HG02623 (cell line): Measurements from ENCODE around the gene OSBPL8.
"Not testable (repeated sequence)": the region's sequence is repeated elsewhere in the genome, so short reads cannot be mapped to it uniquely, and the experiment has no call there.

Experiments used
- ATAC-seq: cut with Tn5 transposase; IDR thresholded peaks from one replicate; pipeline ENCODE4 v1.9.1; 2021; ENCODE audit warnings: moderate library complexity; ENCODE audit not compliant: unreplicated experiment

The OSBPL8 gene

DNA sequence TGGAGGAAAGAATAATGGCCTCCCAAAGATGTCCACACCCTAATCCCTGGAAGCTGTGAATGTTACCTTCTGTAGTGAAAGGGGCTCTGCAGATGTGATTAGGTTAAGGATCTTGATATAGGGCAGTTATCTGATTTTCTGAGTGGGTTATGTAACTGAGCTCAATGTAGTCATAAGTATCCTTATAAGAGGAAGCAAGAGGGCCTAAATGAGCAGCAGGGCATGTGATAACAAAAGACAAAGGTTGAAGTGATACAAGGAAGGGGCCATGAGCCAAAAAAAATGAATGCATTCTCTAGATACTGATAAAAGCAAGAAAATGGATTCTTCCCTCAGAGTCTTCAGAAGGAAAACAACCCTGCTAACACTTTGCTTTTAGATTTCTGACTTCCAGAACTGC is 78.8 kb downstream of the OSBPL8 start:
- no peak for ATAC-seq

DNA sequence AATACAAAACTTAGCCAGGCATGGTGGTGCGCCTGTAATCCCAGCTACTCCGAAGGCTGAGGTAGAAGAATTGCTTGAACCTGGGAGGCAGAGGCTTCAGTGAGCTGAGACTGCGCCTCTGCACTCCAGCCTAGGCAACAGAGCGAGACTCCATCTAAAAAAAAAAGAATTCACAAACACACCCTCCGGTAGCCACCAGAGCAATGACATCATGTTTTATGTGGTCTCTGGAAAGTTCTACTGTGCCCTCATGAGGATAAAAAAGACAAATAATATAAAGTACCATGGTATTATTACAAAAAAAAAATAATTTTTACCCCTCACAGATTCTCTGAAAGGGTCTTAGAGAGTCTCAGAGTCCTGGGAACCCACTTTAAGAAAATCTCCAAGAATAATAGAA is 81.5 kb downstream of the OSBPL8 start:
- no peak for ATAC-seq

DNA sequence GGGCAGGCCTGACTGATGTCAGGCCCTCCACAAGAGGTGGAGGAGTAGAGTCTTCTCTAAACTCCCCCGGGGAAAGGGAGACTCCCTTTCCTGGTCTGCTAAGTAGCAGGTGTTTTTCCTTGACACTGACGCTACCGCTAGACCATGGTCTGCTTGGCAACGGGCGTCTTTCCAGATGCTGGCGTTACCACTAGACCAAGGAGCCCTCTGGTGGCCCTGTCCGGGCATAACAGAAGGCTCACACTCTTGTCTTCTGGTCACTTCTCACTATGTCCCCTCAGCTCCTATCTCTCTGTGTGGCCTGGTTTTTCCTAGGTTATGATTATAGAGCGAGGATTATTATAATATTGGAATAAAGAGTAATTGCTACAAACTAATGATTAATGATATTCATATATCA is 86.7 kb downstream of the OSBPL8 start:
- ATAC-seq = not testable (repeated sequence)

DNA sequence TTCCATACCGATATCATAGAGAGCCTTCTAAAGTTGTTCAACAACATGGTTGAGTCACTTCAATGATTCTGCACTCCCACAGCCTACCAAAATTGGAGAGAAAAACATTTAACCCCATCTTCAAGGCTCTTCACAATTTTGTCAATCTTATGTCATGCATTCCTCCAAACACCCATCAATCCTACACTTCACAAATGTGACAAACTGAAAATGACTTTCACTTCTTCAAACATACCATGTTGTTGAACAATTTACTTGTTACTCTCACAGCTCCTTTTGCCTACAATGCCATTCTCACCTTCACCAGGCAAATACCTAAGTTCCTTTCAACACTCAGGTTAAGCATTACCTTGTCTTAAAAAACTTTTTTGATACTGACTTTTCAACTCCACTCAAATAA is 88.0 kb downstream of the OSBPL8 start:
- no peak for ATAC-seq

DNA sequence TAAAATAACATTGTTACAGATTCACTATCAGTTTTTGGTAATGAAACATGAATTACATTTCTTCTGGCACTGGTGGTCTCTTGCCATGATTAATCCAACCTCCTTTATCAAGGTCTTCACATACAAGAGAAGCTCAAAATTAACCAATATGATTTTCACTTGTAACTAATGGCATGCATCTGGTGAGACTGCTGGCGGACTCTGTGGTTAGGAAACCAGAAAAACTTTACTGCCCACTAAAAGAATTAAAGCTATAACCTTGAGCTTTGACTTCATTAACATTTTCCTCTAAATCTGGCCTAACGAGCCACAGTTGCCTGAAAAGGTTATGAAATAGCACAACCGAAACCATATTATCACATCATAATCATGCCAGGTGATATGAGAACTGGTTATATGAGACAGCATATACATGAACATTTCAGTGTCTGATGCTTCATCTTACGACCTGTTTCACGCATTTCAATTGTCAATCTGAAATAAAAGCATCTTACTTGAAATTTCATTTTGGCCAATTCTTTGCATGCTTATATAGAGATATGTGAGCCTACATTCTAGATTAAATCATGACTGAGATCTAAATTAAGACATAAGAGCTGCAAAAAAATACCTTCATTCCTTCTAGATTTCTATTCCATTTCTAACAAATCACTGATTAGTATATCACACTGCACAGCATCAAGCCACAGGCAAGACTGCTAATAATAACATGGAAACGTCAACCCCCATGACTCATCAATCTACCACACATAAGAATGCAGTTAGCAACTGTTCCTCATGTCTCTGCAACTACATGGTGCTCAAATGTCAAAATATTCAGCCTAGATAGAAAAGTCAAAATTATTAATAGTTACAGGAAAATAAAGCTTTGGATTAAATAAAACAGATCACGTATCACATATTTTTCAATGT is 89.3 kb downstream of the OSBPL8 start:
- peak; percentile 84 for ATAC-seq

DNA sequence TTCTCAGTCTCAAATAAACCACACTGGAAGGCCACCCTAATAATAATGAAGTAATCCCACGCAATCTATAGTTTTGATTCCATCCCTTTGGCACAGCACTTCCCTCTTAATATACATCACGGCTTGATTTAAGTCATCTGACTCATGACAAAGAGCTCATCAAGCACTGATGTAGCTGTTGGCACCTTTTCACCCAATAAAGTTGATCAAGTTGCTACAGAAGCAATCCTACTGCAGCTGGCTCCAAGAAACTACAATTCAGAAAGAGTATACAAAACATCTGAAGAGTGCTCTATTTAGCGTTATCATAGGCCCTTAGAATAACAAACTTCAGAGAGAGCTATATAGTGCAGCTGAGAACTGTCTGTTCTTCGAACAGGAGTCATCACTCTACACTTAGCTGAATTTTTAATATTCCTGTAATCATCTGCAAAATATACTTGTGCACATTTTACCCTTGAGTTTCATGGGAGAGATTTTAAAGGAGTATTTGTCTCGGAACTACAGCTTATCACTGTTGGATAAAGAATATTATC is 94.9 kb downstream of the OSBPL8 start:
- no peak for ATAC-seq

DNA sequence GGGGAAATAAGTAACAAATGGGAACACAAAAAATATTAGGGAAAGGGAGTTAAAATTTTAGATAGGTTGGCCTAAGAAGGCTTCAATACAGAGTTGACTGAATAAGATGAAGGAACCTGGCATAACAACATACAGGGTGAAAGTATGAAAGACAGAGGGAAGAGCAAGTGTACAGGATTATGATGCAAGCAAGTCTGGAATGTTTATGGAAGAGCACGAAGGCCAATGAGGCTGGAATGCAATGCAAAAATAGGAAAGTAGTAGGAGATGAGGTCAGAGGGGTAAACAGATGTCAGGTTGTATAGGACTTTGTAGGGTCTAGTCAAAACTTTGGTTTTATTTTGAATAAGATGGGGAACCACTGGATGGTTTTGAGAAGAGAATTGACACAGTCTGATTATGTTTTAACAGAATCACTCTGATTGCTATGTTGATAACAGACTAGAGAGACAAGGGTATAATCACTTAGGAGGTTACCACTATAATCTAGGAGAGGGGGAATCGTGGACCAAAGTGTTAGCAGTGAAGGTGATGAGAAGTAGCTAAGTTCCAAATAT is 96.8 kb downstream of the OSBPL8 start:
- ATAC-seq = no peak

DNA sequence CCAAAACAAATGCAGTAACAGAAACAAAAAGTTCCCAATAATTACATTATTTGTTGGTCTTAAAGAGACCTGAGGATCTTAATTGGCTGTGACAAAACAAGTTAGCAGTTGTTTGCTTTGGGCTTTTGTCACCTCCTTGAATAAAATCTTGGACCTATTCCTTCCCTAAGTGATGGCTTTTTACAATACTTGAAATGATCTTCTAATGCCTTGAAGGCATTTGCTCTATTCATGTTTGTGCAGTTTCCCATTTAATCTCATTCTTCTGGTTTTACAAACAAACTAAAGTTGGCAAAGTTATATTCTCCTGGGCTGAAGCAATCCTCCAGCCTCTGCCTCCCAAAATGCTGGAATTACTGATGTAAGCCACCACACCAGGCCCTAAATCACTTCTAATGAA is 98.8 kb downstream of the OSBPL8 start:
- no peak for ATAC-seq

DNA sequence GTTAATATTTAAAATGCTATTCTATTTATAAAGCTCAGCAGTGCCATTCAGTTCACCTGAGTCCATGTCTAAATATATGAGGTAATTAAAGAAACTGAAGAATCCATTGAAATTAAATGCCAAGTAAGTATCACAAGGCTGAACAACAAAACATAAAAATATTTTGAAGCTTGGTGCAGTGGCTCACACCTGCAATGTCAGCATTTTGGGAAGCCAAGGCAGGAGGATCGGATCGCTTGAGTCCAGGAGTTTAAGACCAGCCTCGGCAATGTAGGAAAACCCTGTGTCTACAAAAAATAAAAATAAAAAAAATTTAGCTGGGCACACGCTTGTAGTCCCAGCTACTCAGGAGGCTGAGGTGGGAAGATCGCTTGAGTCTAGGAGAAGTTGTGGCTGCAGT is 101.8 kb downstream of the OSBPL8 start:
- ATAC-seq = no peak

DNA sequence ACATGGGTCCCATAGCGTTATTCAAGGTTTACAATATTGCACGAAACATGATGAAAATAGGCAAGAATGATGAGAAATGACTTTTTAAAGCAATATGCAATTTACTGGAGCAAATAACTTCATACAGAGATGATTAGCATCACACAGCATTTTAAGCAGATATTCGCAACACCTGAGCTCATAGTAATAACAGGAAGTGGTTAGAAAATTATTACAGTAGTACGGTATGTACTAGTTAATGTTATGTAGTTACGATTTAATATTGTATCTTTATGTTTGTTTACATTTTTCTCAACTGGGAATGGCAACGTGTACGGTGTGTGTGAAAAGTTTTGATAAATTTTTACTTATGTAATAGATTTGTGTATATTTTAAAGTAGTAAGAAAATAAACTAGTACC is 102.6 kb downstream of the OSBPL8 start:
- no peak for ATAC-seq

DNA sequence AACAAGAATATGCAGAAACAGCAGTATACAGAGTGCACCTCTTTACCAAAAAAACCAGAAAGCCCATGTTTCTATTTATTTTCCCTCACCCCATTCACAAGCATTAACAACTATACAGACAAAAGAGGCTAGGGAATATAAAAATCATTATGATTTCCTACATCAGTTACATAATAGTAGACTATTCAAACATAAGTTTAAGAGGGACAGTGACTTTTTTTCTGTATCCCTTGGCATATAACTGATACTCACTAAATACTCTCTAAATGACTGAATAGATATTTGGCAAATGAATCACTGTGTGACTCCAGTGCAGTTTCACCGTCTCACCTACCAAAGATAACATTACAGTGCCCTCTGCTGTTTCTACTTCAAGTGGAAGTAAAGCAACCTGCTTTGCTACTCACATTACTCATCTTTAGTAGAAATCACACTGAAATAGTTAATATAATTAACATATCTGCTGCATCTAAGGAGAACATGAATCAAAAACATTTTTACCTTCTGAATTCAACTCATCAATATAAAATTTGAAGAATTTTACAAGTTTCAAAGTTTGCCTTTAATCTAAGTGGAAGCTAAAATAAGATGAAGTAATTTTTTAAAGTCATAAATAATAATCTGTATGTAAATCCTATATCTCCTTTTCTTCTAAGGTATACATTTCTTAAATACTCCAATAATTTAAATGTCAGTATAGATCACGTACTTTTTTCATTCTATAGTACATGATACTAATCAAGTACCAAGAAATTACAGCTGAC is 103.8 kb downstream of the OSBPL8 start:
- peak; percentile 98 for ATAC-seq

DNA sequence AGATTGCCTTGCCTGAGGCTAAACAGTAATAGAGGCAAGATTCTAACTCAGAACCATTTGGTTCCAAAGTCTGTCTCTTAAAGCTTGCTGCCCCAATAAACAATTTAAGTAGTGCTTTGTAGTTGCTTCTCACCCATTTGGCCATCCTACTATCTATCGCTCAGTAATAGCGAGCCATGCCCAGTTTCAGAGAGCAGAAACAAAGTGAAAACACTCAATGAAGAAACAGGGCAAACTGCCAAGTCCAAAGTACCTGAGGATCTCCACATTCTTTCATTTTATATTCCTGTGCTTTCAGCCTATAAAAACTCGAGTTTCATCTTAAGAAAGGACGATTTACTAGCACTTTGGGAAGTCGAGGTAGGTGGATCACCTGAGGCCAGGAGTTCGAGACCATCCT is 108.0 kb downstream of the OSBPL8 start:
- no peak for ATAC-seq

DNA sequence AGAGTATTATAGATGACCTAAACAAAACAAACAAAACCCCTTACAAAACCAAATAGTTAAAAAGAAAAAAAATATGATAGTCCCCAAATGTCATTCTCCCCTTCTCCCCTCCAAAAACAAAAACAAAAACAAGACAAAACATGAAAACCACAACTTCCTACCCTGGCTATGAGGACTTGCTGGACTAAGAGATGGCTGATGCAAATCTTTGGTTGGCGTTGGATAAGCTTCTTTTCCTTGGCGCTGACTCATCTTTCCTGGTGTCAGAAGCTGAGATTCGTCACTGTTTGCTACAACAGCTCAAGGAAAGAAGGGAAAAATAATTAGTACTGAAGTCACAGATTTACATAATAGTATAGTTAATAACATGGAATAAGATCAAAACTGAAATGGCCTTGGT is 108.9 kb downstream of the OSBPL8 start:
- no peak for ATAC-seq

DNA sequence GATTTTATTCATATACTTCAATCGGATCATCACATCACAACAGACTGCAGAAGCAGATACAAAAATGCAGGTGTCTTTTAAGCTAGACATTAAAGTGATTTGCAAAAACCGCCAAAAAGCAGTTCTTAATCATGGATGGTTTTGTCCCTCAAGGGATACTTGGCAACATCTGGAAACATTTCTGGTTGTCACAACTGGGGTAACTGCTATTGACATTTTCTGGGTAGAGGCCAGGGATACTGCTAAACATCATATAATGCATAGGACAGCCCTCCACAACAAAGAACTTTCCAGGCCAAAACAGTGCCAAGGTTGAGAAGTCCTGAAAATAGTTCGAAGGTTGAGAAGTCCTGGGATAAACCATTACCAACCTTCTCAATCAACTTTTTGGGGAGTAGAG is 109.6 kb downstream of the OSBPL8 start:
- no peak for ATAC-seq

DNA sequence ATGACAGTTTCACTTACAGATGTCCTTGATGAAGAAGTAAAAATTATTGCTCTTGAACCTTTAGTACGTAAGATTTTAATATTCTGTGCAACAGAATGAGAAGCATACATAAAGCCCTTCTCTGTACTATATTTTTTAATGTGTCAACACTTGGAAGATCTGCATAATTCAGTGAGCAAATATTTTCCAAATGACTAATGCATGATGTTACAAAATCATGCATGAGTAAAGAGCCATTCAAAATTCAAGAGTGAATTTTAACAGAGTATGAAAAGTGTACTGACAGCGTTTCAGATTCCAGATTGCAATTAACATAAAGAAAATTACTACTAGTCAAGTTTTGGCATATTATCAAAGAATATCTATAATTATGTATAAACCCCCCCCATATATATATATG is 110.0 kb downstream of the OSBPL8 start:
- ATAC-seq = no peak

DNA sequence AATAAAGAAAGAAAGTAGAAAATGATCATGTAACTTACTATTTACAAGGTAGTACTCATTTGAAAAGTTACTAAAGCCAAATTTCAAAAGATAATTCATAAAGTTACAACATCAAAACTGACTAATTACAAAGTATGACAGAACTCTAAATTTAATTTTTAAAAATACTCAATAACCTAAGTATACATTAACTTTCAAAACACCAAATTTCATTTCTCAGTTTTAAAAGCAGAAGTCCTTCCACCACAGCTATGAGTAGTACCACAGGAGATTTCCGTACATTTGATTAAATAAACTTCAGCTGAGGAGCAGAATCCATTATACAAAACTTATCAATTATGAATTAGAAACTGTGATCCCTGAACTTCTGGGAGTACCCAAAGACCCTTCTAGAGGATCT is 110.6 kb downstream of the OSBPL8 start:
- ATAC-seq = no peak

DNA sequence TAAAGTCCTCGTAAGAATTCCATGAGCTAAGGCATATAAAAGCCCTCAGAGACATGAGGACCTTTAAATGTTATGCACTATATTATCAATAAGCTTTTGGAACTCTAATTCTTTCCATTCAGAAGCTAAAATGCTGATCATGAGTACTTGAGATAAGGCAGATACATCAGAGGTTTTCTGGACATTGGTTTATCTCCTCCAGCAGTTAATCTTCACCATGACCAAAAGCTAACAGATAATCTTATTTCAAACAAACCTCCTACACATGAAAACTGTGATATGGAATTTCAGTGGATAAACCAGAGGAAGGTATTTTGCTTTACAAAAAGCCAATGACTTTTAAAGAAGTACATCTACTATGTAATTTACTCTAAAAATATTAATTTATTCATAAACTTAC is 113.5 kb downstream of the OSBPL8 start:
- ATAC-seq = no peak

DNA sequence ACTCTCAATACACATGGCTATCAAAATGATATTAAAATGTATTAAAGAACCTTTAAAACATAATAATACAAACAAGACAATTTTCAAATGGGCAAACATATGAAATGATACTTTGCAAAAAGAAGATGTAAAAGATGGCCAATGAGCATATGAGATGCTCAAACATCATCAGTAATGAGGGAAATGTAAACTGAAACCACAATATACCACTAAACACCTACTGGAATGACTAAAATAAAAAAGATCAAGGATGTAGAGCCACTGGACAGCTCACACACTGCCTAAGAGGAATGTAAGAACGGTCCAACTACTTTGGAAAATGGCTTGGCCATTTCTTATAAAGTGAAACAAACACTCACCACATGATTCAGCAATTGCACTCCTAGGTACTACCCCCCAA is 114.1 kb downstream of the OSBPL8 start:
- no peak for ATAC-seq

DNA sequence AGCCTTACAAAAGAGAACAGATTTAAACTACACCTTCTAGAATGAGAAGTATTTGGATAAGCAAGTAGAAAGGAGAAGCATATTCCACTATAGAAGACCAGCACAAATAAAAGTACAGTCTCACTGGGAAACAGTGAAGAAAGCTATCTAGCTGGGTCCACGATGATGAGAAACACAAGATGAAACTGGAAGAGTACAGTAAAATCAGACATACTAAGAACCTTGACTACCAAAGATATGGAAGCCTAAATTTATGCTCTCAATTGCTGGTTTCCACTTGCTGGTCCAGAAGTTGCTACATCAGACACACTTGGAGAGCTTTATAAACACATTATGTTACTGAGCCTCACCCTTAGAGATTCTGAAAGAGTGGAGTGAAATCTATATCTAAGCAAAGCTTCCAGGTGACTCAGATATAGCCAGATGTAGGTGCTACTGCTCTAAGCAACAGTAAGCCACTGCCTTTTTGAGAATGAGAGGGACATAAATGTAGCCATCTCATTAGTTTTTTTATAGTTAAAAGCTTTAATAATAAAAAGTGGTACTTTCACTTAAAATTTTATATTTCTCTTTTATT is 115.1 kb downstream of the OSBPL8 start:
- ATAC-seq = no peak

DNA sequence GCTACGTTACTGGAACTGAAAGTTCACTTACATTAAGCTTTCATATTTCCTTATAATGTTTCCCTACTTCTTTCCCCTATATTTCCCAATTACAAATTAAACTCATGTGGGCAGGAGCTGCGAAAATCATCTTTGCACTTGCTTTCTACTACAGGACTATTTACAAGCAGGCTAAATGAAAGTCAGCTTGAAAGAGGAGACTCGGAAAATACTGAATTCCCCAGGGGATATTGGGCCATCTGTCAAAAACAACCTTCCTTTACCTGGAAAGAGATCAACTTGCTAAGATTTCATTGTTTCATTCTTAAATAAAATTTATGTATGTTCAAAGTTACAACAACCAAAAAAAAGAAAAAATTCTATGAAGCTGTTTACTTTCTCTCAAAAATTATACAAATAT is 118.6 kb downstream of the OSBPL8 start:
- ATAC-seq = no peak

DNA sequence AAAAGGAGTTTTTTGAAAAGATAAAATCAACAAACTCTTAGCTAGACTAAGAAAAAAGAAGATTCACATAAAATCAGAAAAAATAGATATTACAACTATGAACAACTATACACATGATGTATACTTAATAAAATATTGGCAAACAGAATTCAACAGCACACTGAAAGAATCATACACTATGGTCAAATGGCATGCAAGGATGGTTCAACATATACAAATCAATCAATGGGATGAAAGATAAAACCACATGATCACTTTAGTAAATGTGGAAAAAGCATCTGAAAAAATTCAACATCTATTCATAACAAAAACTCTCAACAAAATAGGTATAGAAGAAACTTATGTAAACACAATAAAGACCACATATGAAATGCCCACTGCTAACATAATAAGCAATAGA is 126.8 kb downstream of the OSBPL8 start:
- no peak for ATAC-seq
